Left lobe of liver (tissue), 2 donors: ENCODE data around the gene CRABP2. TPM values are rescaled to one million over a fixed set of nuclear protein-coding genes. Genes with fewer than 3 reads are reported as not detected.

Experiments used
- ATAC-seq: fragments of 200-7000 bp; cut with Tn5 transposase; one replicate; pipeline ENCODE4 v1.9.1; 2020; ENCODE audit warnings: mild to moderate bottlenecking, moderate library complexity
- DNase-seq: peaks from one replicate; pipeline ENCODE4 v3.0.0-alpha.2; 2020; ENCODE audit warnings: low spot score
- total RNA-seq: library from RNA; stranded (reverse); gene quantifications from one replicate; pipeline ENCODE4 v1.2.1, GENCODE V29; 2021
- donor health status: DM: no; HTN: no; CAD: no; lungs with moderate emphysema.
- donor health status: DM: no; HTN: yes; CAD: no.

CRABP2 gene
- total RNA-seq, result 0.33 TPM

- DNase-seq (no peak), ATAC-seq (no peak)
These were observed at the start of gene CRABP2 for GRCh38 chr1:156705321-156705917. TSS of gene CRABP2 (minus strand) at chr1:156705583. CDS start at chr1:156705446, 137 bp downstream.

GRCh38 chr1:156754219-156754618 lies 48.8 kb upstream of the CRABP2 start:
- DNase-seq (no peak), ATAC-seq (no peak)

DNA sequence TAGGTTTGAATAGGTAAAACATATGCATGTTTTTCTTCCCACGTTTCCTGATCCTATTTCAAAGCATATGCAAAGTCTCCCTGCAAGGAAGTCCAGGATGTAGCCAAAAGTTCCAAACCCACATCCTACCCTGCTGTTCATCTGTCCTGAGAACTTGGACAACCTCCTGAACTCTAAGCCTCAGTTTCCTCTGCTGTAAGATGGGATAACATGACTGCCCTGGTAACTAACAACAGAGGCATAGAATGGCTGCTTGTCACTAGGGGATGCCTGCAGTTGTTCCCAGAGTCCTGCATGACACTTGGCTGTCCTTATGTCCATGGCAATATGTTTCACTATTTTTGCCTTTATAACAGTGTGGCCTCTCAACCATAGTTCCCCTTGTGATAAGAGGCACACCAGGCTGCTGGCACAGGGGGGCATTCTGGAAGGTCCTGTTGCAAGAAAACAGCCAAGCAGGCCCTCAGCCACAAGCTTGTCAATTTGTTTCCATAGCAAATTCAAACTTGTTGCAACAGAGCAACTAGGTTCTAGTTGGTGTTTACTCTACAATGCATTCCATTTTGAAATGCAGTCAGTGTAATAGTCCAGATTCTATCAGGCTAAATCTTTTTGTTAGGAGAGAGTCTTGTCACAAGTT lies 47.6 kb upstream of the CRABP2 start:
- ATAC-seq, result peak; percentile 11
- DNase-seq, result peak; percentile 58

DNA sequence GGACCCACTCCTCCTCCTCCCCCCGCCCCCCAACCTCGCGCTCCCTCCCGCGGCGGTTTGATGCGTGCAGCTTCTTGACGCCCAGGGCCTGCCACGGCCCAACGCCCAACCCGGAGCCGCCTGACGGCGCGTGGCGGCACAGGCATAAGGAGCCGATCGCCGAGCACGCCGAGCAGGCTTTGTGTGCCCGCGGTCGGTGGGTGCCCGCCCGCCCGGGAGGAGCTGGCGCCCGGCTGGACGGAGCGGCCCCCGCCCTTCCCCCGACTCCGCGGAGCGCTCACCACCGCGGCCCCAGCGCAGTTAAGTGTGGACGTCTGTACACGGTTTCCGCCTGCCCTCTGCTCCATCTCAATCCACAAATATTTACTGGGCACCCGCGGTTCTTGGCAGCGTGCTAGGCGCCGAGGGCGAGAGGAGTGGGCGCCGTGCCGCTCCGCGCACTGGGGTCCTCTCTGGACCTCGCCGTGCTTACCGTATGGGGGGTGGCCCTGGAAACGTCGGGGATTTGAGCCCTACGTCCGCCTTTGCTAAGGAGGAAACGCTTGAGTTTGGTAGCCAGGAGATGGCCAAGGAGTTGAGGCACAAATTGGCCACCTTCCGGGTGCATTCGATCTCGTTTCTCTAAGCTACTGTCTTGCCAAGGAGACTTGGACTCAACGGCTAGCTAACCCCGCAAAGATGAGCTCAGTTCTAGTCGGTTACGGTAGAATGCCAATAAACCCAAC lies 46.5 kb upstream of the CRABP2 start:
- DNase-seq, result peak; percentile 99
- peak; percentile 75 for ATAC-seq

DNA sequence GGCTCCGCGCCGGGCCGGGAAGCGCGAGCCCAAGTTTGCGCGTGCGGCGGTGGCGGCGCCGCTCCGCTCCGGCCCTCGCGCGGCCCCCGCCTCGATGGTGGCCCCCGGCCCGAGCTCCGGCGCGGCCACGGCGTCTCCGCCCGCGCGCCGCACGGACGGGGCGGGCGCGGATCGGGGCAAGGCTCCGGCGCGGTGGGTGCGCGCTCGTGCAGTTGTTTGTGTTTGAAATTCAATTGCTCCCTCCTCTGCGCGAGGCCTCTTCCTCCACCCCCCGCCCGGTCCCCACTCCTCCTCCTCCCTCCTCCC lies 46.0 kb upstream of the CRABP2 start, which contains the start of gene HDGF:
Gene HDGF, minus strand, starts transcription at position 225 of the 306 bp plus-strand sequence. CDS start 246 bp downstream, outside the sequence.
- ATAC-seq (no peak), DNase-seq (no peak)

DNA sequence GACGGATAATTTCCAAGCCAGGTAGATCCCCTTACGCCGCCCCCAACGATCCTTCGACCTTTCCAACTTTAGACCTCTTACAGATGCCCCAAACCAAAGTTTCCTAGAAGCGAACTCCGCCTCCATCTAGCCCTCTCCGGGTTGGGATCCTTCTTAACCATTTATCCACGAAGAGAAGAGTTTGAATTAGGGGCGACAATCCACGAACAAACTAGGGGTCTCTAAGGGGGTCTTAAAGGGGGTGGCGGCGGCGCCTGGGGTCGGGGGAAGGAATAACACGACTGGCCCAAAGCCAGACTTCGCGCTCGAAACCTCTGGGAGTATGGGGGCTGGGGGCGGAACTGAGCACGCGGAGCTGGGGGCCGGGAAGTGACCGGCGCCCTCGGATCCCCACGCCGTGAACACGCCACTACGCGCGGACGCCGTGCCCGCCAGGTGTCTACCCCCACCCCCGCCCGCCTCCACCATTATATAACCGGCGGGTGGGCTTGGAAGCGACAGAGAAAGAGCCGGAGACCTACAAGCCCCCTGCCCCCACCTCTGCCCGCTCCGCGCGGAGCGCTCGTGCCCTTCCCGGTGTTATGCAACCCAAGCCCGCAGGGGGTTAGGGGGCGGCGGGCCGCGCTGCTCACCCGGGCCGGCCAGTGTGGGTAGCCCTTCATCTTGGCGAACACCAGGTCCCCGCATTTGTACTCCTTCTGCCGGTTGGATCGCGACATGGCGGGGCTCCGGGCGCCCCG lies 45.5 kb upstream of the CRABP2 start:
- DNase-seq (peak; percentile 66), ATAC-seq (no peak)

- ATAC-seq (no peak), DNase-seq (peak; percentile 61)
These were observed 44.8 kb upstream of the CRABP2 start for GRCh38 chr1:156750191-156750672.

DNA sequence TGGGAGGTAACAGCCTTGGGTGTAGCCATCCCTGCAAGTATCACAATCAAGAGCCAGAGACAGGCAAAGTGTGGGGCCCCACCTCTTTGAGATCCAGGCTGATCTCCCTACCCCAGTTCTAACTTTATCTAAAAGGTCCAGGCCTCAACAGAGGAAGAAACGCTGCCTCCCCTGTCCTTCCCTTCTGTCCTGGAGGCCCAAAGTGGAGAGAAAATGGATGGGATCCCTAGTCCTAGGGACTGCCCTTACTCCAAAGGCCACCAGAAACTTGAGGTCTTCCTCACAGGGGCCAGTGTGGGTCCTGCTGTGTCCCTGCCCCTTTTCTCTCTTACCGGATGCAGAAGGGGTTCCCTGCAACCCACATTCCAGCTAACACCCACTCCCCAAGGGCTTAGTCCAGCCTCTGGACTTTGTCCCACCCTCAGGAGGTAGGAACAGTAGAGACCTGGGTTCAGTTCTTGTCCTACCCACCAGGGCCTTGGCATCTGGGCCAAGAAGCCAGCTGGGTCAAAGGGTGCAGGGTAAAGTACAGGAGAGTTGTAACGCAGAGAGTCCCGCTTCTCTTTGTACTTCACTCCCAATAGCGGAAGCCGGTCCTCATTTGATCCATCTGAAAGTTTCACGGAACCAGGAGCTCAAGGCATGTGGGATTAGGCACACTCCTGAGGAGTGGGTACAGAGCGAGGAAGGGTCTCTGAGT lies 44.2 kb upstream of the CRABP2 start:
- DNase-seq, result peak; percentile 90
- peak; percentile 50 for ATAC-seq

DNA sequence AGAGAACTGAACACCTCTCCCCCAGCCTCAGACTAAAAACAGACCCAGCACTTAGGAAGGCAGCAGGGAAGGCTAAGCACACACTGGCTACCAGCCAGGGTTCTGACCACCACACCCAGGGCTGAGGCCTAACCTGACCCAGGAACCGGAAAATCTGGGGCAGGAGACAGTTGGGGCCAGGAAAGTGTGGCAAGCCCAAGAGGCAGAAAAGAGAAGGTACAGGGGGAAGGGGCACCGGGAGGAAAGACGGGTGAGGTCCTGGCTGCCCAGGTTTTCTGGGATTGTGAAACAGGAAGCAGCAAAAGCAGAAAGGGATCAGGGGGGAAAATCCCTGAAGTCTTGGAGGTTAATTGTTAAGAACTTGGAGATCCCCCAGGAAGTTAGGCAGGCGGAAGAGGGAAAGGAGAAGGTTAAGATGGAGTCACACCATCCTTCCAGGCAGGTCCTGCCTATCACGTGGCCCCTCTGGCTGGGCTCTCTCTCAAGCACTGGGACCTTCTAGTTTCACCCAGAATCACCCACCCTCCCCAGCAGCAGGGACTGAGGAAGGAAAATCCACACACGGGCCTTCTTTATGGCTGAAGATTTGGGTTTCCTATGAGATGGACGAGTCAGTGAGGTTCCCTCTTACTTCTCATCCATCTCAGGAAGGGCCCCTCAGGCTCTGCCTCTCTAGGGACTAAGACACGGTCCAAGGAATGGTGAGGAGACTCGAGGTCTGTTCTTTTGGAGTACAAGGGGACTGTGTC lies 43.5 kb upstream of the CRABP2 start:
- ATAC-seq, result peak; percentile 1
- peak; percentile 69 for DNase-seq

GRCh38 chr1:156747742-156748669 lies 42.6 kb upstream of the CRABP2 start:
- no peak for DNase-seq
- no peak for ATAC-seq

DNA sequence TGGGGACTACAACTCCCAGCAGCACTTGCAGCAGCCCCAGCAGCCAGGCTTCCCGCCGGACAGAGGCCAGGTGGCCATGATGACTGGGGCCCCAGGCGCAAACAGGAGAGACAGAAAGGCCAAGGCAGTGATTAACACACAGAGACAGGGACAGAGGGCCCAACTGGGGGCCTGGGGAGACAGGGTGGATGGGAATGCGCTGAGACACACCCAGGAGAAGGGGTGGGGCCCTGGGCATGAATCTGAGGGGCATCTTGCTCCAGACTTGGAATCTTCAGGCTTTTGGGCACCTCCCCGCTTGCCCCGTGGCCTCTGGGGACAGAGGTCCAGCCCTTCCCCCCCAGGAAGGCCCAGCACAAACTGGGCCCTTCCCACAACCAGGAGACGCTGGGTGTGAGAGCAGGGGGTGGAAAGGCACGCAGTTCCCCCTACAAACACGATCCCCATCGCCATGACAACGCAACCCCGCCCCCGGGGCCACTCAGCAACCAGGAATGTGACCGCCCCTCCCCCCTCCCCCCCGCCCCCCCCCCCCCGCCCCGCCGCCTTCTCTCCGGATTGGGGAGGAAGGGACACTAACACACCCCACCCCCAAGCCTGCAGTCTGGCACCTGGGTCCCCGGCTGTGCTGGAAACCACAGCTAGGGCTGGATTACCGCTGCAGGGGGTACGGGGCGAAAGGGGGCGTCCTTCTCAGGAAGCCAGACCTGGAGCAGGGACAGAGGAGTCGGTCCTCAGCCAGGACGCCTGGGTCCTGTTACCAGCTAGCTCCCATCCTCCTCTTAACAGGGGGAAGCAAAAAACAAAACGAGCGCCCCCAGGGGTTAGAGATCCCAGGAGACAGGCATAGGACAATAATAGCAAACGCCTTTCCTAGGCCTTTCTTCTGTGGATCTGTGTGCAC lies 41.6 kb upstream of the CRABP2 start:
- ATAC-seq, result peak; percentile 65
- DNase-seq, result peak; percentile 94

DNA sequence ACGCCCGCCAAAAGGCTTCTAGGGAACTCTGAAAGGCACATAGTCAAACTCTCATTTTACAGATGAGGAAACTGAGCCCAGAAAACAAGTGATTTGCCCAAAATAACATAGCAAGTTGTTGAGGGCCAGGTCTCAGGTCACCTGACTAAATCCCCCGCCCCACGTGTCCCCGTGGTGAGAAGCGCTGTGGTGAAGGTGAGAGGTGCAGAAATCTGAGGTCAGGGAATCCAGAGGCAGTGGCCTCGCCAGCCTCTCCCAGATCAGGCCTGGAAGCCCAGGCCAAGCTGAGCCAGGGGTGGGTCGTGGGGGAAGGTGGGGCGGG lies 41.0 kb upstream of the CRABP2 start:
- ATAC-seq (no peak), DNase-seq (no peak)

DNA sequence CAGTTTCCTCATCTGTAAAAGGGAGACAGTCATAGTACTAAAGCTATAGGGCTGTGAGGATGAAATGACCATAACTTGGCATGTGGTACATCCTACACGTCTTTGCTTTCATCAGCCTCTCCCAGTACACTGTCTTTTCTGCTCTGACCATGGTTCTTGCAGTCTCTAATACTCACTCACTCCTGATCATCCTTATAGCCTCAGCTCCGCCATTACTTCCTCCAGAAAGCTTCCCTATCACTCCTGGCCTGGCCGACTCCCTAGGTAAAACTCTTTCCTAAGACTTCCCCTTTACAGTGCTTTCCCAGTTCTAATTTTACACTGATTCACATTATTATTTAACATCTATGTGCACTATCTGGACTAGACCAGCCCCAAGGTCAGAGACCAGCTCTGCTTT lies 40.5 kb upstream of the CRABP2 start:
- no peak for ATAC-seq
- DNase-seq, result no peak

GRCh38 chr1:156744786-156745419 lies 39.5 kb upstream of the CRABP2 start:
- no peak for DNase-seq
- ATAC-seq, result no peak

DNA sequence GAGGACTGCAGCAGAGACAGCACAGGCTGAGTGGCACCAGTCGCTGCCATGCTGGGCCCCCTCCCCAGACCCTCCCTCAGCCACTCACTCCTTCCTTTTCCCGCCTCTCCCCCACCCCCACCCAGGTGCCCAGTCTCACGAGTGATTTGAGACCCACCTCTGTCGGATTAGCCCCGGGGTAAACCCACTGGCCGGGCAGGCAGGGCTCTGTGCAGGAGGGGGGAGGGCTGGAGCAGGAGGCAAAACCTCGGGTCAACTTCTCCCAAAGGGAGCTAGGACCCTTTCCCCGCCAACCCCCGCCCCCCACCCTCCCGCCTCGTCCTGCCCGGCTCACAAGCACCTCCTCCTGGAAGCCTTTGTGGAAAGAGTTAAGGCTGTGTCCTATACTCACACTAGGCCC lies 39.0 kb upstream of the CRABP2 start:
- ATAC-seq, result no peak

GRCh38 chr1:156743367-156744302 lies 38.3 kb upstream of the CRABP2 start:
- no peak for ATAC-seq
- no peak for DNase-seq

More for the DNA sequence above, 39.0 kb upstream of the CRABP2 start:
- DNase-seq, result no peak
